GM10266 (cell line): ENCODE results near the gene PRKAR1A.
"Not testable (repeated sequence)": the region's sequence is repeated elsewhere in the genome, so short reads cannot be mapped to it uniquely, and the experiment has no call there.

Source experiments
- DNase-seq: peaks from one replicate; pipeline ENCODE4 v3.0.0; 2012; ENCODE audit errors: extremely low spot score
- CTCF ChIP-seq: IDR thresholded peaks from 2 replicates; pipeline ENCODE4 v1.5.1; 2012; ENCODE audit warnings: mild to moderate bottlenecking, low read depth; ENCODE audit not compliant: control insufficient read depth, insufficient read depth; ENCODE audit errors: missing control alignments

Gene PRKAR1A

GRCh38 chr17:68512960-68513474, 787 bp downstream of the PRKAR1A start:
- no peak for DNase-seq
- TF ChIP-seq CTCF = no peak

GRCh38 chr17:68513932-68514331, 1.7 kb downstream of the PRKAR1A start:
- no peak for TF ChIP-seq CTCF
- DNase-seq = no peak

- no peak for TF ChIP-seq CTCF
- no peak for DNase-seq
Observed at GRCh38 chr17:68514831-68515635, 2.8 kb downstream of the PRKAR1A start.

GRCh38 chr17:68516732-68517131, 4.5 kb downstream of the PRKAR1A start:
- TF ChIP-seq CTCF = no peak
- DNase-seq = no peak

GRCh38 chr17:68517605-68518004, 5.4 kb downstream of the PRKAR1A start:
- not testable (repeated sequence) for DNase-seq

GRCh38 chr17:68518063-68518815, 6.0 kb downstream of the PRKAR1A start:
- DNase-seq = no peak
- TF ChIP-seq CTCF = no peak

GRCh38 chr17:68519051-68519450, 6.8 kb downstream of the PRKAR1A start:
- not testable (repeated sequence) for DNase-seq

- no peak for DNase-seq
Observed at GRCh38 chr17:68519911-68520310, 7.7 kb downstream of the PRKAR1A start.

More at GRCh38 chr17:68519911-68520310, 7.7 kb downstream of the PRKAR1A start:
- no peak for TF ChIP-seq CTCF
